Pancreas (tissue), 10 donors: ENCODE data around the gene PPT2. TPM values are rescaled to one million over a fixed set of nuclear protein-coding genes. Genes with fewer than 3 reads are reported as not detected.

ENCODE experiments used
- ATAC-seq, 4 donors: fragments of 200-7000 bp; cut with Tn5 transposase; one replicate each; pipeline versions ENCODE4 v1.8.0 to v1.9.1; 2020; ENCODE audit warnings: mild to moderate bottlenecking in 4 of 4, moderate library complexity in 4 of 4
- DNase-seq, 6 donors: peaks; one replicate each; pipeline ENCODE4 v3.0.0-alpha.2; 2020
- FAIRE-seq: peaks from 2 replicates; lab custom pipeline; 2012; peaks lifted over from hg19 to GRCh38; lab: Jason Lieb, UNC
- H3K27ac ChIP-seq, 4 donors: fragments of 200-600 bp; sonication (generic); 1 replicate in 3 of 4; 2 replicates in 1 of 4; pipeline versions ENCODE4 v1.5.0 to v1.8.0; 2020
- H3K27me3 ChIP-seq, 4 donors: fragments of 200-600 bp; one replicate each; pipeline ENCODE4 v1.8.0; 2021
- H3K36me3 ChIP-seq, 3 donors: fragments of 200-600 bp; sonication (generic) in 1 of 3; one replicate each; pipeline versions ENCODE4 v1.5.0 to v1.8.0; 2020 to 2021
- H3K4me1 ChIP-seq, 3 donors: fragments of 200-600 bp; one replicate each; pipeline ENCODE4 v1.8.0; 2021
- H3K4me3 ChIP-seq, 4 donors: fragments of 200-600 bp; sonication (generic) in 2 of 4; one replicate each; pipeline versions ENCODE4 v1.5.0 to v1.8.0; 2020 to 2021
- H3K9me3 ChIP-seq, 4 donors: fragments of 200-600 bp; one replicate each; pipeline ENCODE4 v1.8.0; 2021
- WGBS, 2 donors: extraction: QIAGEN DNeasy Blood & Tissue Kit; methylation state at CpG; one replicate each; pipeline ENCODE4 v1.1.7; 2013; 5-methylcytosine and 5-hydroxymethylcytosine counted together
- intact Hi-C, 3 donors: fragments of 100-400 bp; cut with DNase I; formaldehyde crosslinking; loops; one replicate each; pipeline versions ENCODE4 v1.11.1 to v1.14.2; 2022
- polyA plus RNA-seq, 2 donors: library from polyadenylated mRNA; stranded (reverse); fragments of 200-250 nt; gene quantifications; one replicate each; pipeline ENCODE4 v1.2.3, GENCODE V29; 2013
- total RNA-seq, 6 donors: library from RNA; stranded (reverse); fragmentation: NEBNext Ultra II Directional in 4 of 6; extraction: Animal tissue kit (Norgen Biotek cat#: 25700) in 4 of 6; gene quantifications; one replicate each; pipeline versions ENCODE4 v1.2.1 to v1.2.4, GENCODE V29; 2021 to 2023
- TF ChIP-seq, protein P1 (sequence below), 4 donors: fragments of 200-600 bp; sonication (generic) in 3 of 4; IDR thresholded peaks; one replicate each; pipeline versions ENCODE4 v1.5.0 to v1.8.0; 2021; ENCODE audit warnings: antibody characterized with exemption in 4 of 4
- donor health status: healthy with polysubstance abuse.
- donor health status: DM: no; HTN: no; CAD: no; lungs with moderate emphysema.
- donor health status: DM: no; HTN: no; CAD: no.
- donor health status: control.
- donor health status: control.
- donor health status: Bipolar disorder and iron deficiency.
- donor health status: DM: yes; HTN: yes; CAD: no.
- donor health status: DM: no; HTN: no; CAD: no.
- donor health status: DM: no; HTN: no; CAD: no.
- donor health status: DM: yes; HTN: yes; CAD: no.

The PPT2 gene
- total RNA-seq = 10 to 100 TPM in 1 of 6 donors, 1 to 10 TPM in 5; 5.6 to 13.9 (median 8.0) TPM
- polyA plus RNA-seq = 10 to 100 TPM in 1 of 2 donors, 1 to 10 TPM in 1; 9.2 to 12.2 TPM

DNA sequence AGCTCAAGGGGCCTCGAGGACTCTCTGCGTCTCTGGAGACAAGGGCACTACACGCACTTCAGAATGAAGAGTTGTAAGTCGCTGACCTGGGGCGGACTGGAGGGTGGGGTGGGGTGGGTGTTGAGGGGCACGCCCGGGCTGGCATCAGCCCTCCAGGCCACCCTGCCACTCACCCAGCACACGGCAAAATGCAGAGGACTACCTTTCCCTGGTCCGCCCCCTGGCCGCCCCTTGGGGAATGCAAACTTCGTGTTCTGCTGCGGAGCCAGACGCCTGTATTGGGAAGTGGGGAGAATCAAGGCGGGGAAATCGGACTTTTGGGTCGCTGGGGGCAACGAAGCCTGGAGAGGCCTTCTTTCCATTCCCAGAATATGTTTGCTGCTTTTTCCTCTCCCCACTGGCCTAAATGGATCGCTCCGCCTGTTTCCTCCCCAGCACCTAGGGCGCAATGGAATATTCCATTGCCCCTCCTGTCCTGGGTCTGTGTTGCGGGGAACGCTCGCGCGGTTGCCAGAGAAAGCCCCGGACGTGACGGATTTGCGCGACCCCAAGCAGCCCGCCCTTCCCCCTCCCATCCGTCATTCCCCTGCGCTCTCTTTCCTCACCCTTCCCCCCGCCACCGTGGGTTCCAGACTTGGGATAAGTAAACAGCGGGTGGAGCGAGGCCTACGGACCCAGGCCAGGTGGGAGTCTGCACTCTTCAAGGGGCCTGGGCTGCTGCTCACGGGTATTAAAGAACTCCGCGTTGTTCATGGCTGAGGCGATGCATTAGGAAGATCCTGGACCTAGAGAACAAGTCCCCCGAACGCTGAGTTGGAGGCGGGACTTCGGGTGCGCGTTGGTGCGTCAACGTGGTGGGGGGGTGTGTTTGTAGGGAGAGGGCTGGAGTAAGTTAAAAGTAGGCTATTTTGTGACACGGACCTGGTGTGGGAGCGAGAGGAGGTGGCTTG is at the start of gene PPT2:
TSS of gene PPT2 (plus strand) at position 578 of the 950 bp plus-strand sequence. CDS start 454 bp downstream, outside the sequence.
- Histone ChIP-seq H3K27ac (peak within 1 kb of the TSS; percentile 62 to 76 (median 72)), H3K4me3 (peak within 1 kb of the TSS; percentile 59 to 79 (median 66)), H3K4me1 (peaks cover 0 to 5% (median 4%) of the 10 kb centered on the region in 3 donors), H3K36me3 (peaks cover 0 to 4% (median 0%) of the 10 kb centered on the region in 3 donors), H3K9me3 (no peaks in the 10 kb centered on the region), H3K27me3 (no peaks in the 10 kb centered on the region)
- peak; percentile 80 to 86 (median 84) for ATAC-seq
- 2% methylated on average over 52 of the region's 52 CpGs for WGBS, 2 donors
- TF ChIP-seq, protein P1, sequence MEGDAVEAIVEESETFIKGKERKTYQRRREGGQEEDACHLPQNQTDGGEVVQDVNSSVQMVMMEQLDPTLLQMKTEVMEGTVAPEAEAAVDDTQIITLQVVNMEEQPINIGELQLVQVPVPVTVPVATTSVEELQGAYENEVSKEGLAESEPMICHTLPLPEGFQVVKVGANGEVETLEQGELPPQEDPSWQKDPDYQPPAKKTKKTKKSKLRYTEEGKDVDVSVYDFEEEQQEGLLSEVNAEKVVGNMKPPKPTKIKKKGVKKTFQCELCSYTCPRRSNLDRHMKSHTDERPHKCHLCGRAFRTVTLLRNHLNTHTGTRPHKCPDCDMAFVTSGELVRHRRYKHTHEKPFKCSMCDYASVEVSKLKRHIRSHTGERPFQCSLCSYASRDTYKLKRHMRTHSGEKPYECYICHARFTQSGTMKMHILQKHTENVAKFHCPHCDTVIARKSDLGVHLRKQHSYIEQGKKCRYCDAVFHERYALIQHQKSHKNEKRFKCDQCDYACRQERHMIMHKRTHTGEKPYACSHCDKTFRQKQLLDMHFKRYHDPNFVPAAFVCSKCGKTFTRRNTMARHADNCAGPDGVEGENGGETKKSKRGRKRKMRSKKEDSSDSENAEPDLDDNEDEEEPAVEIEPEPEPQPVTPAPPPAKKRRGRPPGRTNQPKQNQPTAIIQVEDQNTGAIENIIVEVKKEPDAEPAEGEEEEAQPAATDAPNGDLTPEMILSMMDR (IDR thresholded peaks at IDR 0.05) = no peak
- DNase-seq = peak; percentile 70 to 85 (median 75)
- FAIRE-seq = no peak
- intact Hi-C loops = no loop called here

DNA sequence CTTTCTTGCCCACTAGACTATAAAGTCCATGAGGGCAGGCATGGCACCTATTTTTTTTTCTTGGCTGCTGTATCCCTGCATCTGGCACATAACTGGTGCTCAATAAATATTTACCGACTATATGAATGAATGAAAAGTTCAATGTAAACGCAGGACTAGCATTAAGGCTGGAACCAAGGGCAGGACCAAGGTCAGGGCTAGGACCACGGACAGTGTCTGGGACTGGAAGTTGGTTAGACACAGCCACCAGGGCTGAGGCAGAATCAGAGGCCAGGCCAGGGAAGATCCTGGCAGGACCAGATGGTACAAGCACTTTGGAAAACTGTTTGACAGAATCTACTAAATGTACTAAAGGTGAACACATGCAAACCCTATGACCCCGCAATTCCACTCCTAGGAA is 48.5 kb upstream of the PPT2 start:
- FAIRE-seq (no peak), DNase-seq (no peak), ATAC-seq (no peak)
- Histone ChIP-seq H3K27me3 (no peaks in the 10 kb centered on the region), H3K4me1 (peaks cover 0 to 5% (median 0%) of the 10 kb centered on the region in 3 donors), H3K27ac (no peak overlapping the region), H3K36me3 (no peaks in the 10 kb centered on the region), H3K9me3 (no peaks in the 10 kb centered on the region), H3K4me3 (no peak overlapping the region)
- TF ChIP-seq, protein P1 (IDR thresholded peaks at IDR 0.05) = no peak
- 50 to 51% methylated on average over 4 of the region's 4 CpGs for WGBS, 2 donors
- intact Hi-C loops = no loop called here

- no peak overlapping the region for H3K4me3 ChIP-seq
- ATAC-seq = no peak
- FAIRE-seq = no peak
- DNase-seq = no peak
- no peak overlapping the region for H3K27ac ChIP-seq
- peaks cover 0 to 5% (median 0%) of the 10 kb centered on the region in 3 donors for H3K4me1 ChIP-seq
- intact Hi-C loops = no loop called here
- H3K9me3 ChIP-seq = no peaks in the 10 kb centered on the region
- H3K27me3 ChIP-seq = no peaks in the 10 kb centered on the region
- WGBS, 2 donors = 69 to 76% methylated on average over 1 of the region's 1 CpG
- no peaks in the 10 kb centered on the region for H3K36me3 ChIP-seq
- TF ChIP-seq, protein P1 (IDR thresholded peaks at IDR 0.05) = no peak
These were observed 46.5 kb upstream of the PPT2 start for GRCh38 chr6:32107406-32107805.

- TF ChIP-seq, protein P1 (IDR thresholded peaks at IDR 0.05) = no peak
- no peaks in the 10 kb centered on the region for H3K36me3 ChIP-seq
- FAIRE-seq (no peak), DNase-seq (peak in 3 of 6 donors; percentile 34 to 46 (median 45)), ATAC-seq (peak; percentile 39 to 65 (median 56))
- intact Hi-C loops = no loop called here
- H3K9me3 ChIP-seq = no peaks in the 10 kb centered on the region
- WGBS, 2 donors = 0 to 3% methylated on average over 15 of the region's 15 CpGs
- H3K27me3 ChIP-seq = no peaks in the 10 kb centered on the region
- H3K4me3 ChIP-seq = peak overlapping the region in 1 of 4 donors; percentile 14
- peak overlapping the region in 1 of 4 donors; percentile 33 for H3K27ac ChIP-seq
- peaks cover 0 to 5% (median 0%) of the 10 kb centered on the region in 3 donors for H3K4me1 ChIP-seq
These were observed 45.8 kb upstream of the PPT2 start for GRCh38 chr6:32108094-32108627.
